BE2C (cell line): ENCODE measurements around the gene MYADML2.

ENCODE experiments used
- DNase-seq: peaks from one replicate; pipeline ENCODE4 v3.0.0-alpha.2; 2020
- H3K27me3 ChIP-seq: fragments of 250-450 bp; sonication (Bioruptor Pico); 2 replicates; pipeline ENCODE4 v1.5.1; 2020; ENCODE audit warnings: mild to moderate bottlenecking
- H3K36me3 ChIP-seq: fragments of 250-450 bp; sonication (Bioruptor Pico); 2 replicates; pipeline ENCODE4 v1.5.1; 2020; ENCODE audit warnings: mild to moderate bottlenecking
- H3K4me1 ChIP-seq: fragments of 250-450 bp; sonication (Bioruptor Pico); 2 replicates; pipeline ENCODE4 v1.5.1; 2020
- H3K4me3 ChIP-seq: 2 replicates; pipeline ENCODE4 v1.5.1; 2011; ENCODE audit warnings: low read depth, low read length
- H3K9me3 ChIP-seq: fragments of 250-450 bp; sonication (Bioruptor Pico); 2 replicates; pipeline ENCODE4 v1.5.1; 2020
- CTCF ChIP-seq: IDR thresholded peaks from 2 replicates; pipeline ENCODE4 v1.5.1; 2012; ENCODE audit warnings: mild to moderate bottlenecking, low read depth, low read length

Gene MYADML2

GRCh38 chr17:81900181-81900820 is 46.7 kb downstream of the MYADML2 start:
- Histone ChIP-seq H3K36me3 (peaks cover 30% of the 10 kb centered on the region), H3K4me1 (peaks cover 18% of the 10 kb centered on the region), H3K4me3 (no peak overlapping the region), H3K27me3 (no peaks in the 10 kb centered on the region), H3K9me3 (no peaks in the 10 kb centered on the region)
- TF ChIP-seq CTCF: no peak
- no peak for DNase-seq

GRCh38 chr17:81899514-81900166 is 47.4 kb downstream of the MYADML2 start:
- no peak overlapping the region for H3K4me3 ChIP-seq
- no peak for DNase-seq
- H3K36me3 ChIP-seq: peaks cover 33% of the 10 kb centered on the region
- no peaks in the 10 kb centered on the region for H3K9me3 ChIP-seq
- peaks cover 18% of the 10 kb centered on the region for H3K4me1 ChIP-seq
- H3K27me3 ChIP-seq: no peaks in the 10 kb centered on the region
- TF ChIP-seq CTCF: no peak

GRCh38 chr17:81898885-81899284 is 48.1 kb downstream of the MYADML2 start:
- TF ChIP-seq CTCF: no peak
- Histone ChIP-seq H3K27me3 (no peaks in the 10 kb centered on the region), H3K4me3 (no peak overlapping the region), H3K9me3 (no peaks in the 10 kb centered on the region), H3K36me3 (peaks cover 33% of the 10 kb centered on the region), H3K4me1 (peaks cover 18% of the 10 kb centered on the region)
- no peak for DNase-seq

GRCh38 chr17:81898029-81898866 is 48.8 kb downstream of the MYADML2 start:
- peak; percentile 49 for DNase-seq
- peaks cover 18% of the 10 kb centered on the region for H3K4me1 ChIP-seq
- no peak overlapping the region for H3K4me3 ChIP-seq
- H3K36me3 ChIP-seq: peaks cover 33% of the 10 kb centered on the region
- no peaks in the 10 kb centered on the region for H3K27me3 ChIP-seq
- no peak for TF ChIP-seq CTCF
- no peaks in the 10 kb centered on the region for H3K9me3 ChIP-seq

- no peaks in the 10 kb centered on the region for H3K27me3 ChIP-seq
- DNase-seq: no peak
- H3K9me3 ChIP-seq: no peaks in the 10 kb centered on the region
- H3K4me3 ChIP-seq: no peak overlapping the region
- no peak for TF ChIP-seq CTCF
- H3K36me3 ChIP-seq: peaks cover 38% of the 10 kb centered on the region
- H3K4me1 ChIP-seq: peaks cover 11% of the 10 kb centered on the region
Observed at GRCh38 chr17:81895400-81895799, 51.6 kb downstream of the MYADML2 start.

GRCh38 chr17:81891303-81891552 is 55.8 kb downstream of the MYADML2 start:
- peak overlapping the region; percentile 98 for H3K4me3 ChIP-seq
- DNase-seq: no peak
- H3K27me3 ChIP-seq: no peaks in the 10 kb centered on the region
- H3K4me1 ChIP-seq: peaks cover 16% of the 10 kb centered on the region
- peaks cover 57% of the 10 kb centered on the region for H3K36me3 ChIP-seq
- TF ChIP-seq CTCF: no peak
- no peaks in the 10 kb centered on the region for H3K9me3 ChIP-seq
